Mammary epithelial cell (primary cell): Measurements from ENCODE around the gene MTCH1.

ENCODE experiments used
- CTCF ChIP-seq, 2 donors: IDR thresholded peaks in 1 of 2; conservative IDR thresholded peaks in 1 of 2; 2 replicates each; pipeline ENCODE4 v1.5.1; 2011 to 2012; ENCODE audit warnings: inconsistent platforms in 2 of 2, low read length in 2 of 2, mild to moderate bottlenecking in 2 of 2, control low read depth in 1 of 2, low read depth in 1 of 2; ENCODE audit not compliant: insufficient read depth in 1 of 2; ENCODE audit errors: extremely low read depth in 1 of 2
- EZH2 ChIP-seq: IDR thresholded peaks from 2 replicates; pipeline ENCODE4 v1.6.1; 2012; ENCODE audit warnings: low read length, inconsistent platforms, borderline replicate concordance

- TF ChIP-seq CTCF (conservative IDR thresholded peaks at IDR 0.05 in 1 of 2, IDR thresholded peaks at IDR 0.05 in 1 of 2; ENCODE audit: extremely low read depth in 1 of 2, insufficient read depth in 1 of 2, low read depth in 1 of 2, low read length in 2 of 2): no peak
- no peak for TF ChIP-seq EZH2
Observed at GRCh38 chr6:36937896-36938295, 48.1 kb downstream of the MTCH1 start.
